Astrocyte of the hippocampus (primary cell): ENCODE results near the gene FXR1.
"Not testable (repeated sequence)": the region's sequence is repeated elsewhere in the genome, so short reads cannot be mapped to it uniquely, and the experiment has no call there.

Experiments used
- DNase-seq: peaks from one replicate; pipeline ENCODE4 v3.0.0; 2011; ENCODE audit warnings: low read depth, low spot score

The FXR1 gene

DNA sequence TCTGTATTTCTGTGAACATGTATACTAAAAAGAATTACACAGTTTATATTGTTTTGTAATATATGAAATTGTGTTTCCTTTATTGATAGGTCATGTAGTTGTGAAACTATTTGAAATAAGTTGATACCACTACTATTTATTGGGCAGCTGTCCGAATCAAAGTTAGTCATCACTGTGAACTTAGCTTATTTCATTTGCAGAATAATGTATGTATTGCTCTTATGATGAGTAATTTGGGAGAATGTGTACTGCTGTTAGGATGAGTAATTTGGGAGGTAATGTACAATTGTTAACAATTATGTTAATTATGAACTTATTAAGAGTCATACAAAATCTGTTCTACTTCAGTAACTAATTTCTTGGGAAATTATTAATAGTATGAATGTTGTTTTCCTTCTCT lies 22.2 kb downstream of the FXR1 start:
- no peak for DNase-seq

- no peak for DNase-seq
Measured at GRCh38 chr3:180940826-180941225, 28.4 kb downstream of the FXR1 start.

- DNase-seq, result no peak
Measured at GRCh38 chr3:180947761-180948390, 35.4 kb downstream of the FXR1 start.

DNA sequence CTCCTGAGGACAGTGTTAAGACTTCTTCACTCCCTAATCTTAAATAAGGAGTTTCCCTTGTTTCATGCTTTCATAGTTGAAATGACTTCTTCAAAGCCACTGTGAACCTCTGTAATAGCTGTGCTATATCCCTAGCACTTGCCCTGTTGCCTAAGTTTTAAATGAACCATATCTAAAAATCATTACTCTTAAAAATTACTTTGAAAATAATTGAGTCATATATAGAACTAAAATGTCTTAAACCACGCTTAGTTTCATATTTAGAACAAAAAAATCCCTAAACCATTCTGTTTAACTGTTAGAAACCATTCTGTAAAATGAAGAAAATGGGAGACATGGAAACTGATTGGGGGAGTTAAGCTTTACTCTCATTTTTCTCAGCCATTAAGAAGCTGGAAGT lies 47.2 kb downstream of the FXR1 start:
- no peak for DNase-seq

DNA sequence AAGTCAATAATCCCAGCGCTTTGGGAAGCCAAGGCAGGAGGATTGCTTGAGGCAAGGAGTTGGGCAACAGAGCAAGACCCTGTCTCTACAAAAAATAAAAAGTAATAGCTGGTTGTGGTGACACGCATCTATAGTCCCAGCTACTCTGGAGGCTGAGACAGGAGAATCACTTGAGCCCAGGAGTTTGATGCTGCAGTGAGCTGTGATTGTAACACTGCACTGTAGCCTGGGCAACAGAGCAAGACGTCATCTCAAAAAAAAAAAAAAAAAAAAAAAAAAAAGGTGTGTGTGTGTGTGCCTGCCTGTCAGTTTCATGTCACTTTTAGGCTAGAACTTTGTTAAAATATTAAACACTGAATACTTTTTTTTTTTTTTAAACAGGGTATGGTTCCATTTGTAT lies 48.6 kb downstream of the FXR1 start:
- no peak for DNase-seq

DNA sequence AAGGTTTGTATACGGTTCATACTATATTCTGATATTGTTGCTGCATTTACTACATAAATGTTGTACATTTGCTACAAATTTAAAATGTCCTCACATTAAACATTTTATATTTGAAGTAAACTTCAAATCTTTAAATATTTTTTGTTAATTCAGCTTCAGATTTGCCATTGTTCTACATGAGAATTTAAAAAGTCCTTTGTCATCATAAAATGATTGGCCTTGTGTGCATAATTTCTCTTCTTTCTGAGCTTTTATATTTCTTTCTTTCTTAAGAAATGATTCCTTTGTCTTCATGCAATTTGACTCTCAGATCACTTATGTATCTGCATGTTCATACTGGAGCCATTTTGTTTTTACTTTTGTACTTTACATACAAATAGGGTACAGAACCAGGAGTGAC lies 49.1 kb downstream of the FXR1 start:
- DNase-seq, result no peak

DNA sequence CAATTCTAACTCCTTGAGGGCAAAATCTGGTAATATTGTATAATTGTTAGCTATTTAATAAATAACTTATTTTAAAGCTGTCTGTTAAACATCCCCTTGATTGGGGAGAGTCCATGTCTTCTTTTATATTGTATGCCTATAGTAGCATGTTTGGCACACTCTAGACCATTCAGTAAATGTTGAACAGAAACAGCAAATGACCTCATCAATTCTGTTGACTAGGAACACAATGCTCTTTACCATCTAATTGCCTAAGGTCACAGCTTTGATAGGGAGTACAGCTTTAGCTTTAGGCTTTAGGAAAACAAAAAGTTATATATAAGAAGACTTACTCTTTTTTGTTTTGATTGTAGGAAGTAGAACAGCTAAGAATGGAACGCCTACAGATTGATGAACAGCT lies 50.1 kb downstream of the FXR1 start:
- DNase-seq, result no peak

GRCh38 chr3:180970931-180971330 lies 58.5 kb downstream of the FXR1 start:
- DNase-seq, result no peak

- DNase-seq, result no peak
Measured at GRCh38 chr3:180973543-180973942, 61.1 kb downstream of the FXR1 start.

DNA sequence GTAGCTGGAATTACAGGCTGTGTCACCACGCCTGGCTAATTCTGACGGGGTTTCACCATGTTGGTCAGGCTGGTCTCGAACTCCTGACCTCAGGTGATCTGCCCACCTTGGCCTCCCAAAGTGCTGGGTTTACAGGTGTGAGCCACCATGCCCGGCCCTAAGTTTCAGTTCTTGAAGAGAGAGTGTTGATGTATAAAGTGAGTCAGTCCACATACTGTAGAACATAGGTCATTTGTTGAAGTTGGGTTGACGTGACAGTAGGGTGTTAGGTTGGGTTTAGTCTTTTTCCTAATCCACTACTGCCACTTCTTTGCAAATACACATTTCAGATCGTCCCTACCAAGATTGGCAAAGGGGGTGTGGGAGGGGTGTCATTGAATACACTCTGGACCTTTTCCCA lies 61.8 kb downstream of the FXR1 start:
- no peak for DNase-seq

DNA sequence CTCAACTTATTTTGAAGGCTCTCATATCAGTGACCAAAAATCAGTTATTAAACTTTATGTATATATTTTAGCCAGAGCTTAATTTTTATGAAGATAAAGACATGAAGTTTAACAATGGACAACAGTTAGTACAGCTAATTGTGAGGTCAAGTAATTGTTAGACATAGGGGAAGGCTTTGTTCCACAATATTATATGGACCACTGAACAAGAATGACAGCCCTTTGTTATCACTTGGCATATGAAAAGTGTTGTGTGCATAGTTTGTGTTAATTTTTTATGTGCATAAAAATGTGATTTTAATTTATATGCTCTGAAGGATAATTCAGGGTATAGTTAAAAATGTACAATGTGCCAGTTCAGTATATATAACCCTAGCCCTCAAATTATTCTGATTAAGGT lies 65.0 kb downstream of the FXR1 start:
- DNase-seq, result no peak

GRCh38 chr3:180979961-180980360 lies 67.5 kb downstream of the FXR1 start:
- DNase-seq, result no peak

DNA sequence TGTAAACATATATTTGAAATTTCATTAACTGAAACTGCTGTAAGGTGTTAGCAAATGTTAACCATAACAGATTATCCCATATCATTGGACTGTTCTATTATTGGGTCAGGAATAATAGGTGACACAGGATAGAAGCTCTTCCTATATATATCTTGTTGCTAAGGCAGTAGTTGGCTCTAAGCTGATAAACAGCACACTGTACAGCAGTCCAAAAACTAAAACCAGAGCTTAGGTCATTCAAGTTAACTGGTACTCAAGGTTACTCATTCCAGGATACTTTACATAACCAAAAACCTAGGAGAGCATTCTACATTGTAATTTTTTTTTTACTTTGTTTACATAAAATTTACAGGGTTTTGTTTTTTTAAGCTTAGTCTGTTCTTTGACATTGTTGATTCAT lies 68.1 kb downstream of the FXR1 start:
- DNase-seq, result peak; percentile 4

- no peak for DNase-seq
Measured at GRCh38 chr3:180981912-180982311, 69.4 kb downstream of the FXR1 start.

DNA sequence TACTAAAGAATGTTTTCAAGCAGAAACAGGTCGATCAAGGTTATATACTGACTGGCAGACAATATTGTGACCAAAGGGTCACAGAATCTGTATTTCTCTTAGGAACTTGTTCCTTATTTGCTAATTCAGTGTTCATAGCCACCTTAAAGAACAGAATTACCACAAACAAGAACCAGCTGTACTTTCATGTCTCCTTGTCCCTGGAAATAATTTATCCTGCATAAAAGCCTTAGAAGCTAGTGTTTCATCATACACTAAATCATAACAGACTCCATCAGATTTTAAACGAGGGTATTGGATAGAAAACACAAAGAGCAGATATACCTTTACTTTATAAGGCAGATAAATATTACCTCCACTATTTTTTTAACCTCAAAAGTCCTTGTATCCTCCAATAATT lies 70.7 kb downstream of the FXR1 start:
- no peak for DNase-seq

DNA sequence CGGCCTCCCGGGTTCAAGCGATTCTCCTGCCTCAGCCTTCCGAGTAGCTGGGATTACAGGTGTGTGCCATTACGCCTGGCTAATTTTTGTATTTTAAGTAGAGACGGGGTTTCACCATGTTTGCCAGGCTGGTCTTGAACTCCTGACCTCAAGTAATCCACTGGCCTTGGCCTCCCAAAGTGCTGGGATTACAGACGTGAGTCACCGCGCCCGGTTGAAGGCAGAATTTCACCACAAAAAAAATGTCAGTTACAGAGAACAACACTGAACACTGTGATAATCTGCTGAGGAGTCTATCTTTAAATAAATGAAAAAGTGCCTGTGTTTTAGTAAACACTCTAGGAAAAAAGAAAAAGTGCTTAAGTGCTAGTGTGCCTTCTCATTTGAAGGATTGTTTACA lies 73.9 kb downstream of the FXR1 start:
- not testable (repeated sequence) for DNase-seq

DNA sequence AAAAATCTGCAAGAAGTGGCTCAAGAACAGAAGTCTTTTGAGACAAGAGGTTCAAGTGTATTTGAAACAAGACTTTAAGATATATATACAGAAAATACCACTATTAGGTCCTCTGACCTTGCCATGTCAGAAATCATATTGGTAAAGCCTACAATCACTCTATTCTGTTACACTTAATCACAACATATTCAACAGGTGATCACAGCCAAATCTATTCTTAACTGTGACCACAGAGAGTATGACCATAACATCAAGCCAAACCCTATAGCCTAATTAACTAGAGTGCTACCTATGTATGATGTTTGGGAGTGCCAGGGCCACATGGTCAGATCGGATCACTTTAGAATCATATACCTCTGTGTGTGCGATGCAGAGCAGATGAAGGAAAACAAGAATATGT lies 74.9 kb downstream of the FXR1 start:
- no peak for DNase-seq

- DNase-seq, result peak; percentile 97
Measured at GRCh38 chr3:180989291-180990163, 77.1 kb downstream of the FXR1 start, which contains the start of gene DNAJC19. DNAJC19 (minus strand) TSS chr3:180989736; CDS start chr3:180989602, 134 bp downstream.

DNA sequence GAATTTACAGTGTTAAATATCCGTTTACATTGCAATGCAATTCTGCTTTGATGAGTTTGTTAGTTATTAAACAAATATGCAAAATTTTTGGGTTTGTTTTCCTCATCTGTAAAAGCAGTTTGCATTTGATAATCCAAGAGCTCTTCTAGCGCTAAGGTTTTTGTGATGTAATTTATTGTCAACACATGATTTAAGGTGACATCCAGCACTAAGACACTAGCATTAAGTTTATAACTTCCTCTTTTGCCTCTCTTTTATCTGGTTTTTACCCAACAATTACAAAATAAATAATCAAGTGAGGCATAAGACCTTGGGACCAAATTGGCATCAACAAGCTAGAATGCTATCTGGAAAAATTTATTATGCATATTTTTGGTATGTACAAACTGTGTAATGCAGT lies 78.0 kb downstream of the FXR1 start:
- no peak for DNase-seq

GRCh38 chr3:180996415-180996932 lies 84.0 kb downstream of the FXR1 start:
- DNase-seq, result no peak

DNA sequence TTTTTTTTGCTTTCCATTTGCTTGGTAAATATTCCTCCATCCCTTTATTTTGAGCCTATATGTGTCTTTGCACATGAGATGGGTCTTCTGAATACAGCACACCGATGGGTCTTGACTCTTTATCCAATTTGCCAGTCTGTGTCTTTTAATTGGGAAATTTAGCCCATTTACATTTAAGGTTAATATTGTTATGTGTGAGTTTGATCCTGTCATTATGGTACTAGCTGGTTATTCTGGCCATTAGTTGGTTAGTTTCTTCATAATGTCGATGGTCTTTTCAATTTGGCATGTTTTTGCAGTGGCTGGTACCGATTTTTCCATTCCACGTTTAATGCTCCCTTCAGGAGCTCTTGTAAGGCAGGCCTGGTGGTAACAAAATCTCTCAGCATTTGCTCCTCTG lies 89.9 kb downstream of the FXR1 start:
- not testable (repeated sequence) for DNase-seq

DNA sequence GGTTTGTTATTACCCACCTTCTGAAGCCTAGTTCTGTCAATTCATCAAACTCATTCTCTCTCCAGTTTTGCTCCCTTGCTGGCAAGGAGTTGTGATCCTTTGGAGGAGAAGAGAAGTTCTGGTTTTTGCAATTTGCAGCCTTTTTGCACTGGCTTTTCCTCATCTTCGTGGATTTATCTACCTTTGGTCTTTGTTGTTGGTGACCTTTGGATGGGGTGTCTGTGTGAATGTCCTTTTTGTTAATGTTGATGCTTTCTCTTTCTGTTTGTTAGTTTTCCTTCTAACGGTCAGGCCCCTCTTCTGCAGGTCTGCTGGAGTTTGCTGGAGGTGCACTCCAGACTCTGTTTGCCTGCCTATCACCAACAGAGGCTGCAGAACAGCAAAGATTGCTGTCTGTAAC lies 91.0 kb downstream of the FXR1 start:
- not testable (repeated sequence) for DNase-seq

DNA sequence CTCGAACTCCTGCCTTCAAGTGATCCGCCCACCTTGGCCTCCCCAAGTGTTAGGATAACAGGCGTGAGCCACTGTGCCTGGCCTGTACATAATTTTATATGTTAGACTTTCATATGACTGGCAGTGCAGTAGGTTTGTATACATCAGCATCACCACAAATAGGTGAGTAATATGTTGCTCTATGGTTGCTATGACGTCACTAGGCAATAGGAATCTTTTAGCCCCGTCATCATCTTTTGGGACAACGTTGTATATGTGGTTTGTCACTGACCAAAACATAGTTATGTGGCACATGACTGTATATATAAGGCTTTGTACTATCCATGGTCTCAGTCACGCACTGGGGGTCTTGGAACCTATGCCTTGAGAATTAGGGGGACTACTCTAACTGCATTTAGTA lies 94.1 kb downstream of the FXR1 start:
- DNase-seq, result no peak
